ENCODE data around the gene OR7G2.
"Not testable (repeated sequence)": the region's sequence is repeated elsewhere in the genome, so short reads cannot be mapped to it uniquely, and the experiment has no call there.

OR7G2 gene

DNA sequence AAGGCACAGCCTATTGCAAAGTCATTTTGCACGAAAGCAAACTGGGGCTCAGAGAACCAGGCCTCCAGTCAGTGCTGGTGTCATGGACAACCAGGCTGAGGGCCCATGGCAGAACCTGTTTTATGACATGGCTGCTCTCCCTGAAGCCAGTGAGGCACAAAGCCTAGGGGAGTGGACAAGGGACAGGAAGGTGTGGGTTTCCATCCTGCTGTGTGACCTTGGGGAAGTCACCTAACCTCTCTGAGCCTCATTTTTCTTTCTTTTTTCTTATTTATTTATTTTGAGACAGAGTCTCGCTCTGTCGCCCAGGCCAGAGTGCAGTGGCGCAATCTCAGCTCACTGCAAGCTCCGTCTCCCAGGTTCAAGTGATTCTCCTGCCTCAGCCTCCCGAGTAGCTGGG, 35.6 kb downstream of the OR7G2 start:
- DNase-seq, result not testable (repeated sequence)

DNA sequence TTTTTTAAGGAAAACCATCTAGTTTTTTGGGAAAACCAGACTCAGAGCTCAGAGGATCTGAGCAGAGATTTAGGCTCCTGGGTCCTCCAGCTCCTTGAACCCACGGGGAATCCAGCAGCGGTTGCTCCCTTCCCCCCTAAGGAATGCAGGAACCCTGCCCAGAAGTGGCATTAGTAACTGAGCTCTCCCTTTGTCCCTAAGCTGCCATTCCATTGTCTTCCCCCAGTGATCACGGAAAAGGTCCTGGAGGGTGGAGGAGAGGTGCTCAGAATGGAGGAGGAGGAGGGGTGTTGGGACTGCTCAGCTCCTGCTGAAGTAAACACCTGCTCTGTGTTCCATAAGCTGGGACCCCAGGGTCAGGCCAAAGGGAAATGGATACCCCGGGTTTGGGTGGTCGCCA, 37.2 kb downstream of the OR7G2 start:
- no peak for DNase-seq

DNA sequence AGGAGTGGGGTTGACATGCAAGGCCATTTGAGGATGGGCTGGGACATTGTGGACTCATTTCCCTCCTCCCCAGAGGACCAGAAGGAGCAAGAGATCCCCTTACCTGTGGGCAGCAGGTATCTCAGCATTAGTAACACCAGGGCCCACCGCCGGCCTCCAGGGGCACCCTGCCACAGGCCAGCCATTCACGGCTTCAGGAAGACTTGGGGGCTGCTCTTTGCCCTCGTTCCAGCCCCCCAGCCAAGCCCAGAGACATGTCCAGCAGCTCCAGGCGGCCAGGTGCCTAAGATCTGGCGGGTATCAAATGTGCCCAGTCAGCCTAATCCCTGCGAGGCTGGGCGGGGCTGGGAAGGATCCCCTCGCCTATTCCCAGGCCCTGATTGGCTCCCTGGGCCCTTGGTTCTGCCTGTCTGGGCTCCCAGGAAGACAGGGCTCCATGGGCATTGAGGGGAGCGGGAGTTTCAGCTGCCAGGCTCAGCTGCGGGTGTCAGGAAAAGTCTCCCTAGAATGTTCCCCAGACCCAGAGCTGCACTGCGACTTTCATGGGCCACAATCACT, 41.7 kb downstream of the OR7G2 start:
- no peak for DNase-seq

DNA sequence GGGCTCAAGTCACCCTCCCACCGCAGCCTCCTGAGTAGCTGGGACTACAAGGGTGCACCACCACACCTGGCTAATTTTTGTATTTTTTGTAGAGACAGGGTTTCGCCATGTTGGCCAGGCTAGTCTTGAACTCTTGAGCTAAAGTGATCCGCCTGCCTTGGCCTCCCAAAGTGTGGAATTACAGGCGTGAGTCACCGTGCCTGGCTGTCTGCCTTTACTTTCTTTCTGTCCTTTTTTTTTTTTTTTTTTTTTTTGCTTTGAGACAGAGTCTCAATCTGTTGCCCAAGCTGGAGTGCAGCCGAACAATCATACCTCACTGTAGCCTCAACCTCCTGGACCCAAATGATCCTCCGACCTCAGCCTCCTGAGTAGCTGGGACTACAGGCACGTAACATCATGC, 45.4 kb downstream of the OR7G2 start:
- no peak for DNase-seq

DNA sequence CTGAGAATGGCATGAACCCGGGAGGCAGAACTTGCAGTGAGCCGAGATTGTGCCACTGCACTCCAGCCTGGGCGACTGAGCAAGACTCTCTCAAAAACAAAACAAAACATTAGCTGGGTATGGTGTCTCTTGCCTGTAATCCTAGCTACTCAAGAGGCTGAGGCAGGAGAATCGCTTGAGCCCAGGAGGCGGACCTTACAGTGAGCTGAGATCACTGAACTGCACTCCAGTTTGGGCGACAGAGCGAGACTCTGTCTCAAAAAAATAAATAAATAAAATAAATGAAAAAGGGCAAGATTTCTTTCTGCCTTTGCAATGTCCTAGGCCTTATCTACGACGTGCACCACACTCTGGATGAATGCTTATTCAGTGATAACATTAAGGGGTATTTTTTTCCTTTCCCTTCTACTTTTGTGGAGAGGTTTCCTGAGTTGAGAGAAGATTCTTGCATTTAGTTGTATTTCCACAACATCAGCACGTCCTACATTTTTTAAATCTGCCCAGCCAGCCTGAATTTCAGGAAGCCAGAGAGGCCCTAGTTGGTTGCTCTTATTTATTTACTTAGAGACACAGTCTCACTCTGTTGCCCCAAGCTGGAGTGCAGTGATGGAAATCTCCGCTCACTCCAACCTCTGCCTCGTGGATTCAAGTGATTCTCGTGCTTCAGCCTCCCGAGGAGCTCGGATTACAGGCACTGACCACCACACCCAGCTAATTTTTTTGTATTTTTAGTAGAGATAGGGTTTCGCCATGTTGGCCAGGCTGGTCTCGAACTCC, 46.5 kb downstream of the OR7G2 start:
- no peak for DNase-seq

DNA sequence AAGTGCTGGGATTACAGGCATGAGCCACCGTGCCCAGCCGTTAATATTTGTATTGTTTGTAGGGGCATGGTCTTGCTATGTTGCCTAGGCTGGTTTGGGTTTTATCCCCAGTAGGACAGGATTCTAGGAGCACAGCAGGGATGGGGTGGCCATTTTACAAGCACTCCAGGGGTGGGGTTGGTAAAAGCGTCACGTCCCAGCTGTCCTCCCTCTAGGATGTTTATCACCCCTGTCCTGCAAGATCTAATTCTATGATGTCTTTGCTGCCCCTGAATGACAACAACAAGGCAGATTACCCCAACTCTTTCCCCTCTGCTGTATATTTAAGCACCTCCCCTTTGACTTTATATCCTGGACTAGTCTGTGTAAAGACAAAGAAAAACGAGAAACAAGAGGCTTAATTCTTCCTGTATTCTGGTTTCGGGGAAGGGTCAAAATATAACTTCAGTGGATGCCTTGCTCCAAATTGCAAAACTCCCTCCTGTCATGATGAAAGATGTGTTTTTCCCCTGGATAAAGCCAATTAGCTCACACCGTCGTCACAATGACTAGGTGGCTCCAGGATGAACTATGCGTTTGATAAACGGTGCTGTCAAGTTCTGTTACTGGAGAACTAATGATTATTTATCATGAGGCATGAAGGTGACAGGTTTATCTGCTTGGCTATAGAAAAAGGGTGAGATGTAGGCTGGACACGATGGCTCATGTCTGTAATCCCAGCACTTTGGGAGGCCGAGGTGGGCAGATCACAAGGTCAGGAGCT, 48.2 kb downstream of the OR7G2 start:
- no peak for DNase-seq

DNA sequence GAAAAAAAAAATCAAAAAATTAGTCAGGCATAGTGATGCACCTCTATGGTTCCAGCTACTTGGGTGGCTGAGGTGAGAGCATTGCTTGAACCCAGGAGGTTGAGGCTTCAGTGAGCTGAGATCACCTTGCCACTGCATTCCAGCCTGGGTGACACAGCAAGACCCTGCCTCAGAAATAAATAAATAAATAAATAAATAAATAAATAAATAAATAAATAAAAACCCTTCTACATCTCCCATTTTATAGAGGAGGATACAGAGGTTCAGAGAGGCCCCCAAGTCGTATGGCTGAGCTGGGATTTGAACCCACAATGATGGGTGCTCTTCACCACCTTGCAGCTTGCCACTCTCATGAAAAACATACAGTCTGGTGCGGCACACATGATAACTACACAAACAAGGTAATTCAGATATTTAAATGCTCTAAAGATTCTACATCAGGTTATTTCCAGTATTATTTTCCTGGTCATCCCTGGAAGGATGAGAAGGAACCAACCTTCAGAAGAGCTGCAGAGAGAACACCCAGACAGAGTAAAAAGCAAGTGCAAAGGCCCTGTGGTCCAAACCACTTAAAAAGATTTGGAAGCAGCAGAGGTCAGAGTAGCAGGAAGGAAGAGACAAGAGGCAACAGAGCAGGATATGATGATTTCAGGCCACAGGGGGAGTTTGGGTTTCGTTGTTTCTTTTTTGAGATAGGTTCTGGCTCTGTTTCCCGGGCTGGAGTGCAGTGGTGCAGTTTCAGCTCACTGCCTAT, 49.6 kb downstream of the OR7G2 start:
- no peak for DNase-seq

DNA sequence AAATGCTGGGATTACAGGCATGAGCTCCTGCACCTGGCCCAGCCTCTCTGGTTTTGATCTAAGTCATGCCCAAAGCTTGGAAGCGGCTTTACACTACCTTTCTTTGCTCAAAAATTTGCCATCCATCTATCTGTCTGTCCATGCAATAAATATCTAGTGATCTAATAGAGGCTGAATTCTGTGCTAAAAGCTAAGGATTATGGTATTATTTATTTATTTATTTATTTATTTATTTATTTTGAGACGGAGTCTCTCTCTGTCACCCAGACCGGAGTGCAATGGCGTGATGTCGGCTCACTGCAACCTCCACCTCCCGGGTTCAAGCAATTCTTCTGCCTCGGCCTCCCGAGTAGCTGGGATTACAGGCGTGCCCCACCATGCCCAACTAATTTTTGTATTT, 51.1 kb downstream of the OR7G2 start:
- DNase-seq, result not testable (repeated sequence)

DNA sequence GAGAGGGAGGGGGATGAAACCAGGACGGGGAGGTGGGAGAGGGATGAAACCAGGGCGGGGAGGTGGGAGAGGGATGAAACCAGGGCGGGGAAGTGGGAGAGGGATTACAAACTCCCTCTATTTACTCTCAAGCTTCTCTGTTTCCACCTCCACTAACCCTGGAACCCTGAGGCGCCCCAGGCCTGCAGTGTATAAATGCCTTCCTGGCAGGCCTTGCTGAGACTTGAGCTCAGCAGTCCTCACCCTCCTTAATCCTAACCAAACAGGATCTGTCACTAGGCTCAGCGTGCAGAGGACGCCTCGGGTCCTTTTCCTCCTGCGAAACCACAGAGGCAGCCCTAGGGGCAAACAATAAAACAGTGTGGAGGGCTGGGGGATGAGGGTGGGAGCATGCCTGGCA, 52.5 kb downstream of the OR7G2 start:
- DNase-seq, result no peak

DNA sequence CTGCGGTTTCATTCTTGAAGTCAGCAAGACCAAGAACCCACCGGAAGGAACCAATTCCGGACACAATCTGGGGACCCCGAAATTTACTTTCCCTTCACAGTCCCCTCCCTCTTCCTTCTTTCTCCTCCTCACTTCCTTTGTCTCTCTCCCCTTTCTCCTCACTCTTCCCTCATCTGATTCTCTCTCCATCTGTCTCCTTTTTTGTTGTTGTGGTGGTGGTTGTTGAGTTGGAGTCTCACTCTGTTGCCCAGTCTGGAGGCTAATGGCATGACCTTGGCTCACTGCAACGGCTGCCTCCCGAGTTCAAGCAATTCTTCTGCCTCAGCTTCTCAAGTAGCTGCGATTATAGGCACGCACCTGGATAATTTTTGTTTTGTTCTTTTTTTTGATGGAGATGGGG, 53.1 kb downstream of the OR7G2 start:
- no peak for DNase-seq

DNA sequence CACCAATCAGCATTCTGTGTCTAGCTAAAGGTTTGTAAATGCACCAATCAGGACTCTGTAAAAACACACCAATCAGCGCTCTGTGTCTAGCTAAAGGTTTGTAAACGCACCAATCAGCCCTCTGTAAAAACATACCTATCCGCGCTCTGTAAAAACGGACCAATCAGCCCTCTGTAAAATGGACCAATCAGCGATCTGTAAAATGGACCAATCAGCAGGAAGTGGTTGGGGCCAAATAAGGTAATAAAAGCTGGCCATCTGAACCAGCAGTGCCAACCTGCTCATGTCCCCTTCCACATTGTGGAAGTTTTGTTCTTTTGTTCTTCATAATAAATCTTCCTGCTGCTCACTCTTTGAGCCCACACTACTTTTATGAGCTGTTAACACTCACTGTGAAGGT, 53.6 kb downstream of the OR7G2 start:
- not testable (repeated sequence) for DNase-seq

DNA sequence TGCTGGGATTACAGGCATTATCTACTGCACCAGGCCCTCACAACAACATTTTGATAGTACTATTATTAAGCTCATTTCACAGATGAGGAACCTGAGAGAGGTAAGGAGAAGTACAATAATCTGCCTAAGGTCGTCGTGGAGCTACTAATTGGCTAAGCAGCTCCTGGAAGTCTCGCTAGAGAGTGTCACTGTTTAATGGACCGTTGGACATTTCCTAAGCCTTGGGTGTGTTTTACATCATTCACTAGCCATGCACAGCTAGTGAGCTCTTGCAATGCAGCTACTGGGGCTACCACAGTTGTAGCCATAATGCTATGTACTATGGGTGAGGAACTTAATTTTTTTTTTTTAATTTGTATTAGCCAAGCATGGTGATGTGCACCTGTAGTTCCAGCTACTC, 54.4 kb downstream of the OR7G2 start:
- DNase-seq, result no peak
